Measurements from ENCODE around the gene CDC42EP4.
"Not testable (repeated sequence)": the region's sequence is repeated elsewhere in the genome, so short reads cannot be mapped to it uniquely, and the experiment has no call there.

Gene CDC42EP4

GRCh38 chr17:73274490-73274889 lies 37.3 kb downstream of the CDC42EP4 start:
- DNase-seq: no peak

GRCh38 chr17:73272906-73273218 lies 38.9 kb downstream of the CDC42EP4 start:
- no peak for DNase-seq

- DNase-seq: peak; percentile 50
Observed at GRCh38 chr17:73271072-73271471, 40.7 kb downstream of the CDC42EP4 start.

GRCh38 chr17:73269791-73270190 lies 42.0 kb downstream of the CDC42EP4 start:
- DNase-seq: no peak

GRCh38 chr17:73269329-73269615 lies 42.5 kb downstream of the CDC42EP4 start:
- DNase-seq: no peak

GRCh38 chr17:73268582-73269328 lies 43.0 kb downstream of the CDC42EP4 start:
- DNase-seq: no peak

GRCh38 chr17:73267648-73268537 lies 43.9 kb downstream of the CDC42EP4 start:
- DNase-seq: no peak

GRCh38 chr17:73266796-73267195 lies 45.0 kb downstream of the CDC42EP4 start:
- DNase-seq: no peak

- DNase-seq: no peak
Observed at GRCh38 chr17:73265646-73266640, 45.9 kb downstream of the CDC42EP4 start.

GRCh38 chr17:73264448-73264847 lies 47.4 kb downstream of the CDC42EP4 start:
- DNase-seq: not testable (repeated sequence)

- peak; percentile 90 for DNase-seq
Observed at GRCh38 chr17:73262676-73263642, 48.8 kb downstream of the CDC42EP4 start.

- peak; percentile 94 for DNase-seq
Observed at GRCh38 chr17:73261952-73262675, 49.7 kb downstream of the CDC42EP4 start.

GRCh38 chr17:73261617-73261951 lies 50.2 kb downstream of the CDC42EP4 start, which contains the start of gene CPSF4L:
Gene CPSF4L, minus strand, starts transcription at chr17:73261880. Its CDS starts 62 bp downstream, at chr17:73261818.
- no peak for DNase-seq

- no peak for DNase-seq
Observed at GRCh38 chr17:73257516-73257915, 54.3 kb downstream of the CDC42EP4 start.

- DNase-seq: peak; percentile 50
Observed at GRCh38 chr17:73256220-73256619, 55.6 kb downstream of the CDC42EP4 start.

GRCh38 chr17:73255671-73256181 lies 56.1 kb downstream of the CDC42EP4 start:
- peak; percentile 73 for DNase-seq

- DNase-seq: no peak
Observed at GRCh38 chr17:73251871-73252270, 59.9 kb downstream of the CDC42EP4 start.

GRCh38 chr17:73250851-73251640 lies 60.8 kb downstream of the CDC42EP4 start:
- no peak for DNase-seq

- DNase-seq: peak; percentile 82
Observed at GRCh38 chr17:73249700-73250099, 62.1 kb downstream of the CDC42EP4 start.

GRCh38 chr17:73248532-73248931 lies 63.3 kb downstream of the CDC42EP4 start:
- DNase-seq: no peak
